HEK293T (cell line): ENCODE data around the gene HLA-F.
A peak's percentile ranks its signal among the peaks of the same experiment; 100 is the strongest.

ENCODE experiments used
- CTCF ChIA-PET: fragments of 350-600 bp; formaldehyde crosslinking; extraction: SDS; loops from one replicate; lab custom pipeline; 2021; ENCODE audit warnings: antibody characterized with exemption, inconsistent platforms; lab: Yijun Ruan, JAX
- POLR2A ChIA-PET: fragments of 350-600 bp; formaldehyde crosslinking; extraction: SDS; loops from one replicate; lab custom pipeline; 2020; ENCODE audit warnings: antibody characterized with exemption, inconsistent platforms; lab: Yijun Ruan, JAX
- DNase-seq: peaks from one replicate; pipeline ENCODE4 v3.0.0; 2012; ENCODE audit warnings: mixed read lengths; ENCODE audit errors: extremely low spot score
- ARNT ChIP-seq: fragments of 450-650 bp; IDR thresholded peaks from 2 replicates; pipeline ENCODE4 v1.6.1; 2017; ENCODE audit warnings: mild to moderate bottlenecking
- BHLHE40 ChIP-seq: fragments of 450-650 bp; IDR thresholded peaks from 2 replicates; pipeline ENCODE4 v1.6.1; 2016; ENCODE audit warnings: mild to moderate bottlenecking, moderate library complexity, borderline replicate concordance
- CTBP1 ChIP-seq: fragments of 450-650 bp; IDR thresholded peaks from 2 replicates; pipeline ENCODE4 v1.6.1; 2016; ENCODE audit warnings: borderline replicate concordance
- ELF4 ChIP-seq: fragments of 450-650 bp; IDR thresholded peaks from 2 replicates; pipeline ENCODE4 v1.6.1; 2017; ENCODE audit warnings: antibody characterized with exemption
- FOXA1 ChIP-seq: fragments of 450-650 bp; IDR thresholded peaks from 2 replicates; pipeline ENCODE4 v1.6.1; 2016; ENCODE audit warnings: mild to moderate bottlenecking
- FOXK2 ChIP-seq: fragments of 450-650 bp; IDR thresholded peaks from 2 replicates; pipeline ENCODE4 v1.6.1; 2016; ENCODE audit warnings: mild to moderate bottlenecking
- FOXM1 ChIP-seq: fragments of 450-650 bp; IDR thresholded peaks from 2 replicates; pipeline ENCODE4 v1.6.1; 2017; ENCODE audit warnings: mild to moderate bottlenecking, borderline replicate concordance
- HDGF ChIP-seq: fragments of 450-650 bp; IDR thresholded peaks from 2 replicates; pipeline ENCODE4 v1.6.1; 2017; ENCODE audit warnings: antibody characterized with exemption, borderline replicate concordance
- L3MBTL2 ChIP-seq: fragments of 450-650 bp; conservative IDR thresholded peaks from 2 replicates; pipeline ENCODE4 v1.6.1; 2016; ENCODE audit warnings: mild to moderate bottlenecking
- LEF1 ChIP-seq: fragments of 450-650 bp; IDR thresholded peaks from 2 replicates; pipeline ENCODE4 v1.6.1; 2017; ENCODE audit warnings: mild to moderate bottlenecking, borderline replicate concordance
- NFRKB ChIP-seq: fragments of 450-650 bp; IDR thresholded peaks from 2 replicates; pipeline ENCODE4 v1.6.1; 2016; ENCODE audit warnings: mild to moderate bottlenecking, moderate library complexity
- PKNOX1 ChIP-seq: fragments of 450-650 bp; IDR thresholded peaks from 2 replicates; pipeline ENCODE4 v1.6.1; 2016
- SP1 ChIP-seq: fragments of 450-650 bp; IDR thresholded peaks from 2 replicates; pipeline ENCODE4 v1.6.1; 2017
- SUZ12 ChIP-seq: fragments of 450-650 bp; IDR thresholded peaks from 2 replicates; pipeline ENCODE4 v1.6.1; 2016; ENCODE audit warnings: mild to moderate bottlenecking
- TARDBP ChIP-seq: fragments of 450-650 bp; IDR thresholded peaks from 2 replicates; pipeline ENCODE4 v1.6.1; 2016
- ZNF384 ChIP-seq: fragments of 450-650 bp; IDR thresholded peaks from 2 replicates; pipeline ENCODE4 v1.6.1; 2016

HLA-F gene

GRCh38 chr6:29680904-29681303, 42.3 kb upstream of the HLA-F start, which contains the start of gene ZFP57:
Gene ZFP57 (minus strand): TSS chr6:29681152. CDS start chr6:29677003, 4,149 bp downstream.
- ChIA-PET CTCF (no interaction called here), POLR2A (no interaction called here)
- TF ChIP-seq NFRKB (no peak), HDGF (no peak), PKNOX1 (no peak), ELF4 (no peak), TARDBP (no peak), FOXK2 (no peak), FOXA1 (no peak), CTBP1 (no peak), LEF1 (no peak), SP1 (no peak), SUZ12 (no peak), ZNF384 (no peak), L3MBTL2 (no peak), ARNT (no peak)
- no peak for DNase-seq

- POLR2A ChIA-PET, result no interaction called here
- CTCF ChIA-PET, result no interaction called here
- no peak for DNase-seq
- no peak for TF ChIP-seq SP1
- no peak for TF ChIP-seq LEF1
- no peak for TF ChIP-seq HDGF
- no peak for TF ChIP-seq FOXA1
- TF ChIP-seq SUZ12, result no peak
- TF ChIP-seq PKNOX1, result no peak
- TF ChIP-seq L3MBTL2, result no peak
- TF ChIP-seq ELF4, result no peak
Observed at GRCh38 chr6:29681811-29682210, 41.4 kb upstream of the HLA-F start.

- CTCF ChIA-PET, result no interaction called here
- no peak for TF ChIP-seq CTBP1
- no peak for TF ChIP-seq FOXK2
- TF ChIP-seq FOXA1, result no peak
- no peak for TF ChIP-seq ELF4
- no peak for TF ChIP-seq HDGF
- TF ChIP-seq LEF1, result no peak
- TF ChIP-seq SUZ12, result no peak
- POLR2A ChIA-PET, result no interaction called here
- DNase-seq, result no peak
Observed at GRCh38 chr6:29685718-29686326, 37.4 kb upstream of the HLA-F start.

GRCh38 chr6:29694637-29695036, 28.6 kb upstream of the HLA-F start:
- CTCF ChIA-PET, result interaction anchor here (2.8 to 3.7 kb wide), 2 partner anchors 44 to 47 kb away, joined by 18 to 29 read pairs; no protein-coding TSS in a partner anchor
- POLR2A ChIA-PET, result no interaction called here
- DNase-seq, result no peak
- TF ChIP-seq ZNF384 (no peak), LEF1 (no peak), SP1 (no peak), ELF4 (no peak), FOXM1 (no peak), ARNT (no peak), HDGF (no peak), FOXA1 (no peak), TARDBP (no peak), FOXK2 (no peak), SUZ12 (no peak), PKNOX1 (no peak), NFRKB (no peak), BHLHE40 (no peak), CTBP1 (no peak), L3MBTL2 (no peak)

- DNase-seq, result peak; percentile 34
- CTCF ChIA-PET, result interaction anchor here (0.6 to 3.7 kb wide), 9 partner anchors 9 to 138 kb away, joined by 3 to 29 read pairs (median 5); no protein-coding TSS in a partner anchor
- TF ChIP-seq BHLHE40 (no peak), SUZ12 (no peak), HDGF (no peak), PKNOX1 (no peak), ARNT (no peak), FOXA1 (no peak), NFRKB (no peak), SP1 (no peak), ELF4 (no peak), ZNF384 (no peak), FOXK2 (no peak), L3MBTL2 (no peak), FOXM1 (no peak), CTBP1 (no peak), TARDBP (no peak), LEF1 (no peak)
- POLR2A ChIA-PET, result interaction anchor here (1.5 kb wide), 1 partner anchor 46 kb away, joined by 10 read pairs; no protein-coding TSS in a partner anchor
Observed at GRCh38 chr6:29696147-29697125, 26.8 kb upstream of the HLA-F start.
